Measurements from ENCODE around the gene MTF2. TPM values are rescaled to one million over a fixed set of nuclear protein-coding genes. Genes with fewer than 3 reads are reported as not detected.

MTF2 gene
- total and polyA plus RNA-seq, 9 of the 15 experiments (the other 6 are each of a cell fraction or from before 2014, with no cell fraction given), result 29.3 to 124 (median 57.7) TPM

DNA sequence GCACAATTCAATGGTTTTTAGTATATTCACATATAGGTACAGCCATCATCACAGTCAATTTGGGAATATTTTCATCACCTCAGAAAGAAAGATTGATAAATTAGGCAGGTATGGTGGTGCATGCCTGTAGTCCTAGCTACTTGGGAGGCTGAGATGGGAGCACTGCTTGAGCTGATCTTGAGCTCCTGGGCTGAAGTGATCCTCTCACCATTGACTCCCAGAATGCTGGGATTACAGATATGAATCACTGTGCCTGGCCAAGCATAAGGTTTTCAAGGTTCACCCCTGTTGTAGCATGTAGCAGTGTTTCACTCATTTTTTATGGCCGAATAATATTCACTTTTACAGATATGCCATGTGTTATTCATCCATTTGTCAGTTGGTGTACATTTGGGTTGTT lies 44.7 kb upstream of the MTF2 start:
- DNase-seq (ENCODE audit: extremely low read depth in 1 of 4, low spot score in 3 of 4) (no peak), FAIRE-seq (no peak), ATAC-seq (no peak)
- Histone ChIP-seq H3K9me1 (ENCODE audit: control insufficient read depth, insufficient read depth, low read length) (no peaks in the 10 kb centered on the region), H3K36me3 (ENCODE audit: control insufficient read depth, insufficient read depth, low read length) (no peaks in the 10 kb centered on the region), H3K79me2 (ENCODE audit: control insufficient read depth, insufficient read depth, low read length) (no peaks in the 10 kb centered on the region), H3K9me3 (replicated peaks; ENCODE audit: control insufficient read depth, insufficient read depth, low read depth, low read length) (no peaks in the 10 kb centered on the region), H3K4me3 (no peak overlapping the region), H3K27ac (ENCODE audit: extremely low read depth, low read depth, low read length) (no peak overlapping the region), H3K9ac (ENCODE audit: insufficient read depth in 1 of 2, low read depth in 2 of 2, low read length in 2 of 2) (no peak overlapping the region), H4K20me1 (replicated peaks; ENCODE audit: control insufficient read depth, insufficient read depth, low read length) (no peaks in the 10 kb centered on the region), H3K4me2 (ENCODE audit: insufficient read depth, low read length) (no peak overlapping the region), H3K4me1 (replicated peaks in 1 of 2; ENCODE audit: control insufficient read depth in 2 of 2, insufficient read depth in 2 of 2, low read length in 2 of 2) (peaks cover 0 to 19% of the 10 kb centered on the region in 2 experiments), H2AFZ (ENCODE audit: low read depth, low read length) (no peak overlapping the region), H3K27me3 (ENCODE audit: control insufficient read depth in 2 of 2, insufficient read depth in 2 of 2, low read length in 2 of 2) (no peaks in the 10 kb centered on the region)
- no TSS peak for BruUV-seq (replicated peaks)
- TF ChIP-seq ZNF263 (CRISPR knock-in tag; IDR thresholded peaks at IDR 0.05; ENCODE audit: borderline replicate concordance), result peak; percentile 61; the same call in 1 of the 2 replicates
- no peak for TF ChIP-seq HDAC1 (IDR thresholded peaks at IDR 0.05)
- intact Hi-C loops (cut with micrococcal nuclease) (no loop called here), in situ Hi-C loops (cut with MboI) (no loop called here)
- ChIA-PET CTCF (ENCODE audit: low intra/inter-chr PET ratio) (no interaction called here), POLR2A (interaction anchor here (1.0 kb wide), 1 partner anchor 8 kb away, joined by 6 read pairs; no protein-coding TSS in a partner anchor)
- WGBS (ENCODE audit: insufficient coverage, low coverage, missing lambda C conversion rate), result 100% methylated on average over 1 of the region's 1 CpG

DNA sequence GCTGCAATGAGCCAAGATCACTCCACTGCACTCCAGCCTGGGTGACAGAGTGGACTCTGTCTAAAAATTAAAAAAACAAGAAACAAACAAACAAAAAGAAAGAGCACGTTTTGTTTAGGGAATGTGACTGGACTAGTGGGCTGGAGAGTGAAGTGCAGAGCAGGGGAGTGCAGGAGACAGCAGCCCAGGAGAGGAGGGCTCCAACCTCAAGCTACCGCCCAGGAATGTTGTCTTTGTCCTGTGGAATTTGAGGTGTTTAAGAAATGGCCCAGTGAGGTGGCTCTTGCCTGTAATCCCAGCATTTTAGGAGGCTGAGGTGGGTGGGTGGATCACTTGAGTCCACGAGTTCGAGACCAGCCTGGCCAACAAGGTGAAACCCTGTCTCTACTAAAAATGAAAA lies 42.4 kb upstream of the MTF2 start:
- Histone ChIP-seq H2AFZ (ENCODE audit: low read depth, low read length) (no peak overlapping the region), H3K9me3 (replicated peaks; ENCODE audit: control insufficient read depth, insufficient read depth, low read depth, low read length) (no peaks in the 10 kb centered on the region), H3K4me1 (replicated peaks in 1 of 2; ENCODE audit: control insufficient read depth in 2 of 2, insufficient read depth in 2 of 2, low read length in 2 of 2) (peaks cover 0 to 19% of the 10 kb centered on the region in 2 experiments), H3K9me1 (ENCODE audit: control insufficient read depth, insufficient read depth, low read length) (no peaks in the 10 kb centered on the region), H3K36me3 (ENCODE audit: control insufficient read depth, insufficient read depth, low read length) (no peaks in the 10 kb centered on the region), H3K79me2 (ENCODE audit: control insufficient read depth, insufficient read depth, low read length) (no peaks in the 10 kb centered on the region), H3K4me3 (no peak overlapping the region), H3K27me3 (ENCODE audit: control insufficient read depth in 2 of 2, insufficient read depth in 2 of 2, low read length in 2 of 2) (no peaks in the 10 kb centered on the region), H3K9ac (ENCODE audit: insufficient read depth in 1 of 2, low read depth in 2 of 2, low read length in 2 of 2) (no peak overlapping the region), H4K20me1 (replicated peaks; ENCODE audit: control insufficient read depth, insufficient read depth, low read length) (no peaks in the 10 kb centered on the region), H3K4me2 (ENCODE audit: insufficient read depth, low read length) (no peak overlapping the region), H3K27ac (ENCODE audit: extremely low read depth, low read depth, low read length) (no peak overlapping the region)
- DNase-seq (ENCODE audit: extremely low read depth in 1 of 4, low spot score in 3 of 4) (no peak), ATAC-seq (no peak), FAIRE-seq (no peak)
- BruUV-seq (replicated peaks), result no TSS peak
- WGBS (ENCODE audit: insufficient coverage, low coverage, missing lambda C conversion rate), result 57% methylated on average over 4 of the region's 4 CpGs
- no peak for TF ChIP-seq ADNP (tag; IDR thresholded peaks at IDR 0.05)
- no peak for TF ChIP-seq ID3 (CRISPR knock-in tag; IDR thresholded peaks at IDR 0.05)
- no peak for TF ChIP-seq ID3 (tag; IDR thresholded peaks at IDR 0.05)
- ChIA-PET POLR2A (interaction anchor here (1.2 to 1.7 kb wide), 2 partner anchors 11 to 14 kb away, joined by 3 to 4 read pairs; no protein-coding TSS in a partner anchor), CTCF (ENCODE audit: low intra/inter-chr PET ratio) (no interaction called here)
- intact Hi-C loops (cut with micrococcal nuclease), result no loop called here
- in situ Hi-C loops (cut with MboI), result no loop called here

Data from K562 (cell line).